ENCODE measurements around the gene OVCA2.

DNA sequence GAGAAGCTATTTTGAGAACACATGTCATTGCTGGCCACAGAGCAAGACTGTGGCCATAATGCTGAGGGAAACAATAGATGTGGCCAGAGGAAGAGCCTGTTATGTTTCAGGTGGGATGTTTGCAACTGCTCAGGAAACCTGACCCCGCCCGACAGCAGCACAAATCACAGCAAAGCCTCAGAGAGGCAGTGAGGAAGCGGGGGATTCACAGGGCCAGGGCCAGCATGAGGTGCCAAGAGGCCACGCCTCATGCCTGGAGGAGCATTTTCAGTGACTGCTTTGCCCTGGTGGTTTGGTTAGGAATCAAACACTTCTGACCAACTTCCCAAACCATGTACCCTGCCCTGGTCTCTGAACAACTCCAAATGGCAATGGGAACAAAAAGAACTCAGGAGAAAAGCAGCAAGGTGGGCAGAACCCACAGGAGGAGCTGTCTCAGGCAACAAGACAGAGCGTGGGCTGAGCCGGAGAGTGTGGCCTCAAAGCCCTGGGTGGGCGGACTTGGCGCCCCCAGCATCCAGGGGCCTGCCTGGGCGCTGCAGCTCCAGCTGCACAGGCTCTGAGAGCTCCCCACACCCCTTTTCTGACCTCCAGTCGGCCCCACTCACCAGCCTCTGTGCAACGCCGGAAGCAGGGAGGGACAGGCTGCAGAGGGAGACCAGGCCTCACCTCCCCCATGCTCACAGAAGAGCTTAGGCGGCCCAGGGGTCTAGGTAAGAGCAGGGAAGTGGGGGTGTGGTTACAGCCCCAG lies 33.7 kb downstream of the OVCA2 start:
- peak in 1 of 3 experiments; percentile 10 for TF ChIP-seq CTCF (IDR thresholded peaks at IDR 0.05)
- no peak for TF ChIP-seq POLR2A (IDR thresholded peaks at IDR 0.05)

Data from testis (tissue), 2 donors.